PC-3 (cell line): Measurements from ENCODE around the gene ARHGEF17.

Experiments
- CTCF ChIP-seq: fragments of 300-600 bp; sonication (generic); conservative IDR thresholded peaks from 2 replicates; pipeline ENCODE4 v1.5.1; 2017; ENCODE audit warnings: antibody characterized with exemption, low read depth, mild to moderate bottlenecking, low read length
- EZH2 ChIP-seq: fragments of 300-600 bp; sonication (generic); IDR thresholded peaks from one replicate; pipeline ENCODE4 v1.6.1; 2017; ENCODE audit warnings: antibody characterized with exemption, mild to moderate bottlenecking, low read length; ENCODE audit not compliant: unreplicated experiment
- EZH2phosphoT487 ChIP-seq: fragments of 300-600 bp; sonication (generic); IDR thresholded peaks from 2 replicates; pipeline ENCODE4 v1.6.1; 2018; ENCODE audit warnings: mild to moderate bottlenecking, antibody characterized with exemption, low read length, borderline replicate concordance

- TF ChIP-seq CTCF (no peak), EZH2 (no peak), EZH2phosphoT487 (no peak)
Measured at GRCh38 chr11:73410627-73411026, 102.6 kb downstream of the ARHGEF17 start.
